Pons (tissue), 1 donor: ENCODE data around the gene DEK.
"Not testable (repeated sequence)": the region's sequence is repeated elsewhere in the genome, so short reads cannot be mapped to it uniquely, and the experiment has no call there.

Experiments
- DNase-seq: peaks from one replicate; pipeline ENCODE4 v3.0.0-alpha.2; 2016; ENCODE audit warnings: low spot score

DEK gene, protein sequence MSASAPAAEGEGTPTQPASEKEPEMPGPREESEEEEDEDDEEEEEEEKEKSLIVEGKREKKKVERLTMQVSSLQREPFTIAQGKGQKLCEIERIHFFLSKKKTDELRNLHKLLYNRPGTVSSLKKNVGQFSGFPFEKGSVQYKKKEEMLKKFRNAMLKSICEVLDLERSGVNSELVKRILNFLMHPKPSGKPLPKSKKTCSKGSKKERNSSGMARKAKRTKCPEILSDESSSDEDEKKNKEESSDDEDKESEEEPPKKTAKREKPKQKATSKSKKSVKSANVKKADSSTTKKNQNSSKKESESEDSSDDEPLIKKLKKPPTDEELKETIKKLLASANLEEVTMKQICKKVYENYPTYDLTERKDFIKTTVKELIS

DNA sequence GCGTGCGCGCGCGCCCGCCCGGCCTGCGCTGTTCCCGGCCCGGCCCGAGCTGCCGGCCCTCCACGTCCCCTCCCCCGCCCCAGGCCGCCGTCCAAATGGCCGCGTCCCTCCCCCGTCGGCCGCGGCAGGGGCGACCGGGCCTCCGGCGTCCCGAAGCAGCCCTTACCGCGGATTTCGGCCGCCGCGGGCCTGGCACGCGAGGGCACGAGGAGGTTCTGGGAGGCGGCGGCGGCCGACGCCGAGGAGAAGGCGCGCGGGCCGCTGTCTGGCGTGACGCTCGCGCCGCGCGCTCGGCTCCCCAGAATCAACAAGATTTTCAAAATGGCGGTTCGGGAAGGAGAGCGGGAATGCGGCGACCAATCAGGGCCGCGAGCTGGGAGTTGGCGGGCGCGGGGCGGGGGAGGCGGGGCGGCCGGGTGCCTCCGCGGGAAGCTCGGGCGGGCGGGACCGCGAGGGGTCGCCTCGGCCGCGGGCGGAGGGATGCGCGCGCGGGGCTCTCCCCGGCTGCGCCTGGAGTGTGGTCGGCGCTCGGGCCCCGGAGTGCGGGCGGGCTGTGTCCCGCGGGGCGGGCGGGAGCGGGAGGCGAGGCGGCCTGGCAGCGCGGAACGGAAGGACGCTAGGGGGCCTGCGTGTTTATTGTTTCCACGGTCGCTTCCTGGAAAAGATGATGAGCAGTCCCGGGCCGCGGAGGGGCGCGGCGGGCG lies at the start of gene DEK:
Gene DEK (minus strand): TSS at position 312 of the 704 bp plus-strand sequence. CDS start 543 bp downstream, outside the sequence.
- DNase-seq, result peak; percentile 80

DNA sequence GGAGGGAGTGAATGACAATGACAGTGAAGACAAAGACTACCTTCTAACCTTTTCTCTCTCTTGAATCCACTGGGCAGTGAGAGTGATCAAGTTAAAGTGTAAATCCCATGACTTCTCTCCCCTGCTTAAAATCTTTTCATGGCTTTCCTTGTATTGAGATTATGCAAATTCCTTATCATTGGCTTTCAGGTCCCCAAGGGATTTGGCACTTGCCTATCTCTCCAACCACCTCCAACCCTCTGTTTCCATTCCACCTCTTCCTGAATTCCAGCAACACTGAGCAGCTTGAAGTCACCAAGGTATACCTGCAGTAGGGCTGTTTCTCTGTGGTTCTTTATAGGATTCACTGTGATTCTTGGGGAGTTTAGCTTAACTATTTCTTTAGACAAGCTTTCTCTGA lies 48.0 kb upstream of the DEK start:
- no peak for DNase-seq

- not testable (repeated sequence) for DNase-seq
Measured at GRCh38 chr6:18310010-18310409, 45.7 kb upstream of the DEK start.

- no peak for DNase-seq
Measured at GRCh38 chr6:18309046-18309445, 44.7 kb upstream of the DEK start.

DNA sequence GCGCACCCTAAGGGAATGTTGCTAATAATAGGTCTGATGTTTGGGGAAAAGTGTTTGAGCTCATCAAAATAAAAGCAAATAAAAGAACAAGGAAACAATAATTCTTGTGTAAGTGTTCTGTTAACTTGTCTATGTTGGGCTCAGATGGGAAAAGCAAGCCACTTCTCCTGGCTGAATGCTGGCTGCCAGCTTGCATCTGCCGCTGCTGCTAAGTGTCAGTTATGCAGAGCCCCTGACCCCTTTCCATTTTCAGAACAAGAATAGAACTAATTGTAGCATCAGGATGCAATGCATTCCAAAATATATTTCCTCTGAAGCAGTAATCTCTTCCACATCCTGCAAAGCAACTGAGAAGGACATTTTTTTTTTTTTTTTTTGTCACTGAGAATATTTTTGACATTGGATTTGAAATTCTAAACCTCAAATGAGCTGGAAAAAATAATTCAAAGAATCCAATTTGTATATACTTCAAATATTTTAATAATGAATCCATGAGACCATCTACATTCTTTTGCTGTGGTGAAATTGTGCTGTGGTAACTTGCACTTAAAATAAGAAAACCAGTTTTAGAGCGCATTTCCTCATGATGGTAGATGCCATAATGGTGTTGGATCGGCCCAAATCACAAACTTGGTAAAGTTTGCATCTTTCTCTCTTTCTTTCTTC lies 43.9 kb upstream of the DEK start:
- DNase-seq, result no peak

DNA sequence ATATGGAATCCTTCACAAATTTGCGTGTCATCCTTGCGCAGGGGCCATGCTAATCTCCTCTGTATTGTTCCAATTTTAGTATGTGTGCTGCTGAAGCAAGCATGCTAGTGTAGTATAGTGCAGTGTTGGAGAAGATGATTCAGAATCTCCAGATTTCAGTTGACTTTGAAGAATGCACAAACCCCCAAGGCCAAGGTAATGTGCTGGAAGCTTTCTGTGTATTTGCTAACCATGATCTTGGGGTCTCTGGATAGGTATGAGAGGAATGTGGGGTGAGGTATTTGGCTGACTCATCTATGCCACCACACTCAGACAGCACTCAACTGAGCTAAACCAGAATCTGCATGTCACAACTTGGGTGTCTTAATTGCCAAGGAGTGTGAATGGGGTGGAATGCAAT lies 42.6 kb upstream of the DEK start:
- DNase-seq, result no peak

GRCh38 chr6:18302561-18303439 lies 38.5 kb upstream of the DEK start:
- no peak for DNase-seq

DNA sequence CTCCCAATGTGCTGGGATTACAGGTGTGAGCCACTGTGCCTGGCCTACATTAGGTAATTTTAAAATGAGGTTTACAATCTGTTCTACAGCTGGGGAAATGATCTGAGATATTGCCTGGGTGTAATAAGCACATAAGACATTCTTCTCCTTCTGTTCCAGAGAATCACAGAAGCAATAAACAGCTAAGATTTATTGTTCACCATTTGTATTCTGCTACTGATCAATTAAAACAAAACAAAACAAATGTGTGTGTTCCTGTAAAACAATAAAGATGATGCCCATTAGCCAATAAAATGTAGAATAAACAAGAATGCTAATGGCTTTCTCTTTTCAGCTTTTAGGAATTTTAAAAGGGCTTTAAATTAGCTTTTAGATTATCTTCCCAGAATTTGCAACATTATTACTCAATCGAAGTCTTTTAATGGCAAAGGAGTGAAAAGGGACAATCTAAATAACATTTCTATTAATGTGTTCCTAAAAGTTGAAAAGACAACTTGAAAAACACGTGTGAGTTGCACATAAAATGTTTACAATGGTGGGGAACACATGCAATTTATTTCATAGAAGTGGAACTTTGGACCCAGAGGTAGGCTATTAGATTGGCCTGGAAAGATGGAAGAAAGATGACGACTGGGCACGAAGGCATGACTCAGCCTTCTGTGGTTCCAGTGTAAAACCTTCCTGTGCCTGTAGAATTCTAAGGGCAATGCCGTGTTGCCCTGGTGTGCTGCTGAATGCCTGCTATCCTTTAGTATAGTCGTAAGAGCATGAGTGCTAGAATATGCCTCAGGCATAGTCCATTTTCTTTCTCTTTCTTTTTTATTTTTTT lies 29.0 kb upstream of the DEK start:
- no peak for DNase-seq

GRCh38 chr6:18289283-18289682 lies 25.0 kb upstream of the DEK start:
- DNase-seq, result no peak

- no peak for DNase-seq
Measured at GRCh38 chr6:18284261-18284660, 19.9 kb upstream of the DEK start.

- DNase-seq, result no peak
Measured at GRCh38 chr6:18281564-18281963, 17.2 kb upstream of the DEK start.

GRCh38 chr6:18280084-18280483 lies 15.8 kb upstream of the DEK start:
- DNase-seq, result no peak

DNA sequence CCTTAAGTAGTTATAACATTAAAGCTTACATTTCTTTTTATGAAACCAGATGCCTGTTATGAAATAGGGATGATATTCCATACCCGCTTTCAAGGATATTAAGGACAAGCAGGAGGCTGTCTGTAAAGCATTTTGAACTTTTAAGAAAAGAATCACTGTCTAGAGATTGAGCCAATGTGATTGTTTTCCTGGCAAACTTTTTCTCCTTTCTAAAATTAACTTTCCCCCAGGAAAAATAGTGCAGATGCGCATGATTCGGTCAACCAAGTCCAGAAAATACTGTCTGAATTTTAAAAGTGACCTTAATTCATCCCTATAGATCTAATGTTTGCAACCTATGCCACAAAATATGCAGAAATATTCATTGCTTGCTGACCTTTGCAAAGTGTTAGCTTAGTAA lies 15.1 kb upstream of the DEK start:
- DNase-seq, result no peak

- no peak for DNase-seq
Measured at GRCh38 chr6:18277237-18278006, 13.1 kb upstream of the DEK start.

- no peak for DNase-seq
Measured at GRCh38 chr6:18276610-18277236, 12.4 kb upstream of the DEK start.

- no peak for DNase-seq
Measured at GRCh38 chr6:18270216-18270615, 5.9 kb upstream of the DEK start.

DNA sequence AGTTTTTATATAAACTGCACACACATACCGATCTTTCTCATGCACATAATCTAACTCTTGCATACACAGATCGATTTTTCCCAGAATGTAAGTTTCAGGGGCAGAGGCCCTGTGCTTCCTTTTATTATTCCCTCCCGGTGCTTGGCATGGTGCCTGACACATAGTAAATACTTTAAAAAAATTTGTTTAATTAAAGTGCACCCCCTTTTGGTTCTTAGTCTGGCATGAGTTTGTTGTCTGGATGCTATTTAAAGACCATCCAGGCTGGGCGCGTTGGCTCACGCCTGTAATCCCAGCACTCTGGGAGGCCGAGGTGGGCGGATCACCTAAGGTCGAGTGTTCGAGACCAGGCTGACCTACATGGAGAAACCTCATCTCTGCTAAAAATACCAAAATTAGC lies 5.4 kb upstream of the DEK start:
- no peak for DNase-seq

DNA sequence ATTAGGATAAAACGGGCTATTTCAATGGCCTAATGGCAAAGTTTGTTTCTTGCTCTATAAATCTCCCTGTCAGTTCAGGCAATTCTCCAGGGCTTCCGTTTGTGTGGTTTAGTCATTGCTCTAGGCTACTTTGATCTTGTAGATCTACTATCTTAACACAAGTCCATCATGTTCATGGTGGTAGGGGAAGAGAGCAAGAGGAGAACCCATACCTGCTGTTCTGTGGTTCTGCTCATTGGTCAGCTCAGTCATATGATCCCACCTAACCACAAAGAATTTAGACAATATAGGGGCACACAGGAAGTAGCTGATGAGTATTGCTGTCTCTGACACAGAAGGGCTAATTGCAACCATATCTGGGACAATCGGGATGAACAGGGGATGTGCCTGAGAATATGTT lies 4.9 kb upstream of the DEK start:
- DNase-seq, result no peak

GRCh38 chr6:18268066-18268465 lies 3.7 kb upstream of the DEK start:
- DNase-seq, result no peak

DNA sequence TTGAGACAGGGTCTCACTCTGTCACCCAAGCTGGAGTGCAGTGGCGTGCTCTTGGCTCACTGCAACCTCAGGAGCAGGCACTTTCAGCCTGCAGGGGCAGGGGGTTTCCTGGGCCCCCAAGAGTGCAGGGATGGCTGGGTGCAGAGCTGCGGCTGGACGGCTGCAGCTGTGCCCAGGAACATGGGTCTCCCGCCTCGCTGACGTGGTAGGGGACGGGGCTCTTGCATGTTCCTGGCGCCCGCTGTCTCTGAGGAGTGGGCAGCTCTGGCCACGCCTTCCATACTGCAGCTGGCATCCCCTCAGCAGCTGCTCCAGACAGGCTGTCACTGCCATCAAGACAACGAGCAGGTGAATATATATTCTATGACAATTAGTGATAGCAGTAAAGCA lies 2.2 kb upstream of the DEK start:
- no peak for DNase-seq
